HCEC 1CT (cell line): ENCODE data around the gene ECSIT.
"Not testable (repeated sequence)": the region's sequence is repeated elsewhere in the genome, so short reads cannot be mapped to it uniquely, and the experiment has no call there.

ENCODE experiments used
- DNase-seq: peaks from one replicate; pipeline ENCODE4 v3.0.0-alpha.2; 2017

Gene ECSIT

DNA sequence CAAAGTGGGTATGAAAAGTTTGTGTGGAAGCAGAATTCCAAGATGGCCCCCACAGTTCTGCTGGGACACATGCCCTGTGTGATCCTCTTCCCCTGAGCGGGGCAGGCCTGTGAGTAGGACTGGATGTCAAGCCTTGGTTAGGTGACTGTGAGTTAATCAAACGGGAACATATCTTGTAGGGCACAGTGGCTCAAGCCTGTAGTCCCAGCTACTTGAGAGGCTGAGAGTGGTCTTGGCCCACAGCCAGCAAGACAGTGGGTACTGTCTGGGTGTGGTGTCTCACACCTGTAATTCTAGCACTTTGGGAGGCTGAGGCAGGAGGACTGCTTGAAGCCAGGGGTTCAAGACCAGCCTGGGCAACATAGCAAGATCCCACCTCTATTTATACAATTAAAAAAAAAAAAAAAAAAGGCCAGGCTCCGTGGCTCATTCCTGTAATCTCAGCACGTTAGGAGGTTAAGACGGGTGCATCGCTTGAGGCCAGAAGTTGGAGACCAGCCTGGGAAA lies 29.7 kb downstream of the ECSIT start:
- DNase-seq, result no peak

DNA sequence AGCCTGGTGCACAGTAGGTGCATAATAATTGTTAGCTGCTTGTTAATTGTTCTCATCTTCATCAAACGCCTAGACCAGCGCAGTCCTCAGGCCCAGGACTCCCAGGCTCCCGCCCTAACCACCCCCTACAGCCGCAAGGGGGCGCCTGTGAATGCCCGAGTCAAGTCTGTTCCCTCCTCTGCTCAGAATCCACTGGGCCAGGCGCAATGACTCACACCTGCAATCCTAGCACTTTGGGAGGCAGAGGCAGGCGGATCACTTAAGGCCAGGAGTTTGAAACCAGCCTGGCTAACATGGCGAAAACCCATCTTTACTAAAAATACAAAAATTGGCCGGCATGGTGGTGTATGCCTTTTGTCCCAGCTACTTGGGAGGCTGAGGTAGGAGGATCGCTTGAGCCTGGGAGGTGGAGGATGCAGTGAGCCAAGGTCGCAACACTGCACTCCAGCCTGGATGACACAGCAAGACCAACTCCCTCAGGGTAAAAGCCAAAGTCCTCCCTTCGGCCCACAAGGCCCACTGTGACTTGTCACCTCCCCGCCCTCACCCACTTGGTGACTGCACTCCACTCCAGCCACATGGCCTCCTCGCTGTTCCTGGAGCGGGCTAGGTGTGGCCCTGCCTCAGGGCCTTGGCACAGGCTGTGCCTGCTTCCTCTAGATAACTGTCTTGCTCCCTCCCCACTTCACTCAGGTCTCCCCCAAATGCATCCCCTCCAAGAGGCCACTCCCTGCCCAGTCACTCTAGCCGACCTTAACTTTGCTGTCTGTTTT lies 32.4 kb downstream of the ECSIT start:
- DNase-seq, result peak; percentile 82

DNA sequence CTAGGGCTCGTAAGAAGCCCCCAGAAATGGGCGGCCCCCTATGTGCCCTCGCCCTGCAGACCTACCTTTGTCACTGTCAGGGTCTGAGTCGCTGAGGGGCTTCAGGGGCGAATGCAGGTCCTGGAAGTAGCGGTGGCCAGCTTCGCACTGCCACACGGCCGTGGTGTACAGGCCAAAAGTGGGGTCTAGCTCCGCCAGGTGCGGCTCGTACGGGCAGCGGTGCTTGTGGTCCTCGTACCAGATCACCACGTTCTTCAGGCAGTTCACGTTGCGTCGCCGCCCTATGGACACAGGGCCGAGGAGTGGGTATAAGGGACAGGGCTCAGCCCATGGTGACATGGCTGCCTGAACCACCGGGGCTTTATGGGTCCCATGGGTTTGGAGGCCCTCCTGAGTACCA lies 33.0 kb downstream of the ECSIT start:
- DNase-seq, result no peak

GRCh38 chr19:11495481-11495880 lies 33.5 kb downstream of the ECSIT start:
- no peak for DNase-seq

DNA sequence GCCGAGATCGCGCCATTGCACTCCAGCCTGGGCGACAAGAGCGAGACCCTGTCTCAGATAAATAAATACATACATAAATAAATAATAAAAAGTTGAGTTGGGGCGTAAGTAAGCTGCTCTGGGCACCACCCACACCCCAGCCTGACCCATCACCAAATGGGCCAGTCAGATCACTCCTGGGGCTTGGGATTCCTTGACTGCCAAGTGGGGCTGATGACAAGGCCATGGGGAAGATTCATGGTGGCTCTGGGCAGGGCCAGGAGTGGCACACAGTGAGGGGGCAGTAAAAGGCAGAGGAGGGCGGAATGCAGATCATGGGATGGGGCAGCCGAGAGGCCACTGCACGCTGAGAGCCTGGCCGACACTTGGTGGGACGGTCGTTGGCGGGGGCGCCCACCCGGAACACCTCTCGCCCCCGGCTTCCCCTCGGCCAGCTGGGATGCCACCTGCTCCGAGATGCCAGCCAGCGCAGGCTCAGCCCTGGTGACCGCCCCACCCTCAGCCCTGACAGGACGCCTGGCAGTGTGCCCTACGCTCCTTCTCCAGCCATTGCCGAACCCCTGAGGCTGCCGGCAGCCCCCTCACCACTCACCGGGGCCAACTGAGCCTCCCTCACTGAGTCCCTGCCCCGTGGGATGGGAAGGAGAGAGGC lies 34.2 kb downstream of the ECSIT start:
- no peak for DNase-seq

GRCh38 chr19:11489378-11489777 lies 39.6 kb downstream of the ECSIT start:
- DNase-seq, result no peak

DNA sequence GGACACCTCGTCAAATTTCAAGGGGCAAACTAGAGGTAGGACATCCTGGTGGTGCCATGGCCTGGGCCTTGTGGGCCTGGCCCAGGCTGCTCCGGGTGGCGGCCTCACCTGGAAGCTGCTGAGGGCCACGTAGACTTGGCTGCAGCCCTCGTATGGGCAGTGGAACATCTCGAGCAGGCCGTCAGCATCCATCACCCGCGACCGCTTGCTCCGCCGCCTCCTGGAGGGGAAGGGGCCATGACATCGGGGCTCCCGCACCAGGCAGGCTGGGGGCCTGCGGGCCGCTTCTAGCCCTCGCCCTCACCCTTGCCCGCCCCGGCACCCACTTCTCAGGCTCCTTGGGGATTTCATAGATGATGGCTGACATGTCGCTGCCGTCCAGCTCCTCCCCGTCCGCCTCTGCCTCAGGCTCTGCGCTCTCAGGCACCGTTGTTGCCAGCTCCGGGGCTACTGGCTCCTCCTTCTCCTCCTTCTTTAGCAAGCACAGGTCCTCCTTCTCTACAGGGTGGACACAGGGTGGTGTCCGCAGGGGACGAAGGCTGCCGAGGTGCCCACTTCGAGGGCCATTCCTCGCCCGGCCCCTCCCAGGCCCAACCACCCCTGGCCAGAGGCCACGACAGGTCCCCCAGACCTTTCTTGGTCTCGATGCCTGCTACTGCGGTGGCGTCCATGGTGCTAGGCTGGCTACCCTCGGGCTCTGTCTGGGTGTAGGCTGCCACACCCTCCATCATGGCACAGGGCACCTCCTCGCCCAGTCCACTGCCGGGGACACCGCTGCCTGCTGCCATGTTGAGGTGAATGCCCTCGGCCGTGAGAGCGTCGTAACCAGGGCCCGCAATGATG lies 42.1 kb downstream of the ECSIT start:
- no peak for DNase-seq

GRCh38 chr19:11485245-11485837 lies 43.6 kb downstream of the ECSIT start:
- no peak for DNase-seq

DNA sequence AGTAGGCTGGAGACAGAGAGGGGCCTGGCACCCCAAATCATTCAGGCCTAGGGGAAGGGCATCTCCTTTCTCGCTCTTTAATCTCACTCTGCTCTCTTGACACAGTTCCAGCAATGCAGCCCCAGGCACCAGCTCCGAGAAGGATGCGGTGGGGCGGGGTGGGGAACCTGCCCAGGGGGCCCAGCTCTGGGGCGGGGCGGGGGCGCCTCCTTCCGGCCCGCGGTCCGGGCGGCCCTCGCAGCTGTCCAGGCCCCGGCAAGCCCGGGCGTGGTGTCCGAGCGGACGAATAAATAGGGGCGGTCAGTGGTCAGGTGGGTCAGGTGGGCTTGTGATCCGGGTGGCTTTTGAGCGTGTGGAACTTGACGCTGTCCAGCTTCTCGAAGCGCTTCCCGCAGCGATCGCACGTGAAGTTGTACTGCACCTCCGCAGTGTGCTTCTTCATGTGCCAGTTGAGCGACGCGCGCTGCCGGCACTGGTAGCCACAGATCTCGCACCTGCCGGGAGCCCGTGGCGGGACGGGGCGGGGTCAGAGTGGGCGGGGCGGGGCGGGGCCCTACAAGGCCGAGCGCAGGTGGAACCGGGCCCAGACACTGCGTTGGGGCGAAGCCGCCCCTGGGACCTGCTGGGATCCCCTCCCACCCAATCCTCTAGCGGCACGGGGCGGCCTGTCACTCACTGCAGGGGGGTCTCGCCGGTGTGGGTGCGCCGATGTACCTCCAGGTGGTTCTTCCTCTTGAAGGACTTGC lies 45.4 kb downstream of the ECSIT start:
- no peak for DNase-seq

- DNase-seq, result peak; percentile 37
Measured at GRCh38 chr19:11482384-11483050, 46.4 kb downstream of the ECSIT start.

GRCh38 chr19:11481534-11482383 lies 47.2 kb downstream of the ECSIT start:
- DNase-seq, result peak; percentile 7

DNA sequence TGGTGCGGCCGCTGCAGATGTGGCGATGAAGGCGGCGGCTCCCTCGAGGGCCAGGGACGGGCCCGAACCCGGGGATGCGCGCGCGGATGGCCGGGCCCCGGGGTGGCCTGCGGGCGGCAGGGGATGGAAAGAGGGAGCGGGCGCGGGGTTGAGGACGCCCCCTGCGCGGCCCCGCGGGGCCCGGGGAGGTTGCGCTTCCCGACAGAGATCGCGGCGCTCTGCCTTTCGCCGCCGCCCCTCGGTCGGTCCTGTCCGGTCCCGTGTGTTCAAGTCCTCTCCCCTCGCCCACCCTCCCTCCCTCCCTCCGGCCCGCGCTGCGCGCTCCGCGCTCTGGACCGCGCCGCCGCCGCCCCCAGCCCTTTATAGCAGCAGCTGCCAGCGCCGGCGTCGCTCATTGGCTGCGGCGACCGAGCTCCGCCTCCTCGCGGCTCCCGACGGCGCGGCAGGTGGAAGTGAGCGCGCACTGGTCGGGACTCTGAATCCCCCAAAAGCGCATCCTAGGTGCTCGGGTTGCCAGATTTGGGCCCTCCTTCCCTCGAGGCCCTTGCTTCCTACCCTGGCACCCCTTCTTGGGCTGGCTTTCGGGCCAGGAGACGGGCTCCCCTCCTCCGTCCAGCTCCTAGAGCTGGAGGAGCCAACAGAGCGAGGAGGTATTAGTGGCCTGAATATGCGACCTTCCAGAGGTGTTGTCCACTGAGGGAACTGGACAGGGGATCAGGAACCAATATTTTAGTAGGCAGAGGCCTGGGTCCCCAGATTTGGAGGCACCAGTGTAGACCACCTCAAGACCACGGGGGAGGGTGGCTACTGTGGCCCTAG lies 48.0 kb downstream of the ECSIT start, which contains the start of gene ELAVL3:
Gene ELAVL3, minus strand, starts transcription at position 332 of the 819 bp plus-strand sequence. CDS start 438 bp downstream, outside the sequence.
- DNase-seq, result no peak

GRCh38 chr19:11479898-11480714 lies 48.8 kb downstream of the ECSIT start:
- DNase-seq, result no peak

DNA sequence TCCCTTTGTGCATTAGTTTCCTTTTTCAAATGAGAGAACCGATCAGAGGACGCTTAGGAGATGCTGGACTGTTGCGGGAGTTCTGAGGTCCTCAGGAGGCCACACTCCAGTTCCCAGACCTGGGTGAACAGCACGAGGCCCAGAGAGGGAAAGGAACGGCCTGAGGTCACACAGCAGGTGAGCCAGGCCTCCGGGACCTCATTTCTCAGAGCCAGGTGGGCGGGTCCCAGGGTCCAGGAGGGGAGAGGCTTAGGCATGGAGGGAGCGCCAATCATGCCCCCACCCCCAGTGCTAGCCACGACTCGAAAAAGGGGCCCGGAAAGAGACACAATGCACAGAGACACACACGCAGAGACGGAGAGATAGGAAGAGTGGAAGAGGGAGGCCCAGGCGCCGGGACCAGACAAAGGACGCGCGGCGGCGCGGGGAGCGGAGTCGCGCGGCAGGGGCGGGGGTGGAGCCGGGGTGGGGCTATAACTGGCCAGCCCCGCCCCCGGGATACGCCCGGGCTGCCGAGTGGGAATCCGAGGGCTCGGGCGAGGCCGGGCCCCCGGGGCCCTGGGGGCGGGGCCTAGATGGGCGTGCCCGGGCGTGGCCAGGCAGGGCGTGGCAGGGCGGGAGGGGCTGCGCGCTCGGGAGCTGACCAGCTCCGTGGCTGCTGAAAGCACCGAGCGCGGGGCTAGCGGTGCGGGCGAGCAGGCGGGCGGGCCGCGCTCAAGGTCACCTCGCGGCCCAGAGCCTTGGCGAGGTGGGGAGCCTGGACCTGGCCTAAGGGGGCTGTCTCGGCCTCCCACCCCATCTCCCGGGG lies 49.6 kb downstream of the ECSIT start:
- DNase-seq, result no peak

DNA sequence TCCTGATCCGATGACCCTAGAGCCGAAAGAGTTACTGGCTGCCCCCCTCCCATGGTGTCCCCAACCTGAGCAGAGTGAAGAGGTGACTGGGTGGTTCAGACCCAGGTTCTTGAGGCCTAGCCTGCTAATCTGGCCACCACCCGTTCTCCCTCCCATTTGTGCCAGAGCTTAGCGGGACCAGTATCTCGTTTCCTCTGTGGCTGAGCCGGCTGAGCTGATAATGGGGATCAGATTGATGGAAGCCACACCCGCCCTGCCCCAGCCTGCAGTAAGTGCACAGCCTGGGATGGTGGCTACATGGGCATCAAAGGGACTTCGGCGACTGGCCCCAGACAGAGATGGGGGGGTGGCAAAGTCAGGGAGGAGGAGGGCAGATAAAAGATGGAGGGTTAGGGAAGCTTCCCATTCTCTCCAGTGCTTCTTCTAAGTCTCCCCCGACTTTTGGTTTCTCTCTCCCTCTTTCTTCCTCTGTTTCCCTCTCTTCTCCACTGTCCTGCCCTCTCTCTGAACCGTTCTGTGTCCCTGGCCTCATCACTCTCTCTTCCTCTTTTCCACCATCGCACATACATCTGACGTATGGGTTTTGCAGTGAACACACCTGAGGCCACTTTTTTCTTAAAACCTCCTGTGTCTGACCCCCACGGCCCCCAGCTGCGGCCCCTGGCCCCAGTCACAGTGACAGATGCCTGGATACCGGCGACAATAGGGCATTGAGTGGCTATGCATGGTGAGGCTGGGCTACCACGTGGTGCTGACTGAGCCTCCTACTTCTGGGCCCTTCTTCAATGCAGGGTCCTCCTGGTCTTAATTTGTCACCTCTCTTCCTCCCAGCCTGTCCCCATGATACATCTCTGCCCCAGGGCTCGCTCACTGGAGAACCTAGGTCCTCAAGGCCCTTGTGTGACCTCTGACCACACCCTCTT lies 50.5 kb downstream of the ECSIT start:
- DNase-seq, result no peak

- DNase-seq, result no peak
Measured at GRCh38 chr19:11475861-11476260, 53.1 kb downstream of the ECSIT start.

DNA sequence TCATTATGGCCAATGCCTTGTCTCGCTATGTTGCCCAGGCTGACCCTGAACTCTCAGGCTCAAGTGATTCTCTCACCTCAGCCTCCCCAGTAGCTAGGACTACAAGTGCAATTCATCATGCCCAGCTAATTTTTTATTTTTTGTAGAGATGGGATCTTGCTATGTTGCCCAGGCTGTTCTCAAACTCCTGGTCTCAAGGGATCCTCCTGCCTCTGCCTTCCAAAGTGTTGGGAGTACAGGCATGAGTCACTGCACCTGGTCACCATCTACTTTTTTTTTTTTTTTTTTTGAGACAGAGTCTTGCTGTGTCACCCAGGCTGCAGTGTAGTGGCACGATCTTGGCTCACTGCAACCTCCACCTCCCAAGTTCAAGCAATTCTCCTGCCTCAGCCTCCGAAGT lies 53.6 kb downstream of the ECSIT start:
- not testable (repeated sequence) for DNase-seq
